Neuronal stem cell (in vitro differentiated cells): ENCODE measurements around the gene BROX.

Source experiments
- DNase-seq: peaks from one replicate; pipeline ENCODE4 v3.0.0-alpha.2; 2013; ENCODE audit warnings: low spot score
- H2AFZ ChIP-seq: one replicate; pipeline ENCODE4 v1.6.1; 2013; ENCODE audit warnings: mild to moderate bottlenecking, low read length, inconsistent platforms
- H2AK5ac ChIP-seq: 2 replicates; pipeline ENCODE4 v1.6.1; 2013; ENCODE audit warnings: low read depth, mild to moderate bottlenecking, inconsistent platforms, low read length, moderate library complexity, mixed read lengths
- H2BK120ac ChIP-seq: 2 replicates; pipeline ENCODE4 v1.6.1; 2013; ENCODE audit warnings: low read depth, mild to moderate bottlenecking, inconsistent platforms, low read length, moderate library complexity, mixed read lengths
- H2BK12ac ChIP-seq: one replicate; pipeline ENCODE4 v1.6.1; 2013; ENCODE audit warnings: low read length, inconsistent platforms
- H2BK15ac ChIP-seq: 2 replicates; pipeline ENCODE4 v1.6.1; 2013; ENCODE audit warnings: mild to moderate bottlenecking, low read length, inconsistent platforms, mixed read lengths
- H2BK5ac ChIP-seq: one replicate; pipeline ENCODE4 v1.6.1; 2013; ENCODE audit warnings: inconsistent platforms, mild to moderate bottlenecking, low read length, moderate library complexity
- H3K14ac ChIP-seq: one replicate; pipeline ENCODE4 v1.6.1; 2013; ENCODE audit warnings: low read length, inconsistent platforms
- H3K18ac ChIP-seq: 2 replicates; pipeline ENCODE4 v1.6.1; 2013; ENCODE audit warnings: low read length, inconsistent platforms
- H3K23ac ChIP-seq: 2 replicates; pipeline ENCODE4 v1.6.1; 2013; ENCODE audit warnings: low read depth, mild to moderate bottlenecking, mixed read lengths, low read length, inconsistent platforms; ENCODE audit not compliant: poor library complexity
- H3K27ac ChIP-seq: replicated peaks from 3 replicates; pipeline ENCODE4 v1.5.1; 2013; ENCODE audit warnings: low read length, inconsistent platforms
- H3K27me3 ChIP-seq, 3 experiments: 2 replicates each; pipeline ENCODE4 v1.6.1; 2013; ENCODE audit warnings: low read length in 3 of 3, mild to moderate bottlenecking in 2 of 3, inconsistent platforms in 1 of 3, low read depth in 1 of 3, mixed read lengths in 1 of 3, moderate library complexity in 1 of 3; ENCODE audit not compliant: control insufficient read depth in 3 of 3, insufficient read depth in 3 of 3
- H3K36me3 ChIP-seq, 2 donors: replicated peaks in 1 of 2; 2 replicates each; pipeline ENCODE4 v1.6.1; 2013; ENCODE audit warnings: low read length in 2 of 2; ENCODE audit not compliant: control insufficient read depth in 2 of 2, insufficient read depth in 2 of 2
- H3K4ac ChIP-seq: 2 replicates; pipeline ENCODE4 v1.6.1; 2013; ENCODE audit warnings: inconsistent platforms, mild to moderate bottlenecking, low read length, moderate library complexity
- H3K4me1 ChIP-seq, 2 donors: 1 replicate in 1 of 2; 2 replicates in 1 of 2; pipeline ENCODE4 v1.6.1; 2013; ENCODE audit warnings: low read length in 2 of 2, low read depth in 1 of 2; ENCODE audit not compliant: control insufficient read depth in 2 of 2, insufficient read depth in 1 of 2
- H3K4me2 ChIP-seq: one replicate; pipeline ENCODE4 v1.6.1; 2013; ENCODE audit warnings: mild to moderate bottlenecking, low read length, inconsistent platforms; ENCODE audit not compliant: insufficient read depth, poor library complexity, severe bottlenecking
- H3K4me3 ChIP-seq, 2 donors: 2 replicates each; pipeline ENCODE4 v1.5.1; 2013; ENCODE audit warnings: low read length in 2 of 2, mild to moderate bottlenecking in 2 of 2, inconsistent platforms in 1 of 2, moderate library complexity in 1 of 2
- H3K79me1 ChIP-seq: one replicate; pipeline ENCODE4 v1.6.1; 2013; ENCODE audit warnings: low read depth, mild to moderate bottlenecking, inconsistent platforms, low read length, moderate library complexity
- H3K9ac ChIP-seq: one replicate; pipeline ENCODE4 v1.6.1; 2013; ENCODE audit warnings: mild to moderate bottlenecking, low read depth, low read length, inconsistent platforms; ENCODE audit not compliant: poor library complexity
- H3K9me3 ChIP-seq, 2 donors: replicated peaks in 1 of 2; 2 replicates each; pipeline versions ENCODE3 to v1.6.1; 2013; ENCODE audit warnings: low read length in 2 of 2, mild to moderate bottlenecking in 2 of 2, inconsistent platforms in 1 of 2, low read depth in 1 of 2, mixed read lengths in 1 of 2, moderate library complexity in 1 of 2; ENCODE audit not compliant: control insufficient read depth in 2 of 2, insufficient read depth in 1 of 2
- H4K8ac ChIP-seq: one replicate; pipeline ENCODE4 v1.6.1; 2013; ENCODE audit warnings: low read depth, mild to moderate bottlenecking, inconsistent platforms, low read length, moderate library complexity
- H4K91ac ChIP-seq: one replicate; pipeline ENCODE4 v1.6.1; 2013; ENCODE audit warnings: low read length, low read depth, mild to moderate bottlenecking, inconsistent platforms; ENCODE audit not compliant: poor library complexity
- WGBS, 2 donors: extraction: QIAGEN DNeasy Blood & Tissue Kit; methylation state at CpG; one replicate each; pipeline ENCODE4 v1.1.7; 2013; ENCODE audit warnings: missing lambda C conversion rate in 2 of 2, mixed read lengths in 1 of 2; ENCODE audit not compliant: insufficient read length in 2 of 2, insufficient replicate concordance in 1 of 2; ENCODE audit errors: extremely low coverage in 2 of 2; 5-methylcytosine and 5-hydroxymethylcytosine counted together

Gene BROX

GRCh38 chr1:222734740-222735139 lies 22.4 kb downstream of the BROX start:
- H4K91ac ChIP-seq: no peak overlapping the region
- H3K79me1 ChIP-seq: no peaks in the 10 kb centered on the region
- no peak for DNase-seq
- no peak overlapping the region for H3K14ac ChIP-seq
- no peak overlapping the region for H3K4me3 ChIP-seq
- WGBS, 2 donors: no CpG with 5 or more reads among the region's 1 CpG
- H3K27ac ChIP-seq: no peak overlapping the region
- no peak overlapping the region for H3K4me2 ChIP-seq
- no peak overlapping the region for H2BK15ac ChIP-seq
- no peak overlapping the region for H2AK5ac ChIP-seq
- H2BK120ac ChIP-seq: no peak overlapping the region
- no peak overlapping the region for H3K23ac ChIP-seq
- H3K9ac ChIP-seq: no peak overlapping the region
- H2AFZ ChIP-seq: no peak overlapping the region
- peaks cover 8 to 10% of the 10 kb centered on the region in 2 donors for H3K4me1 ChIP-seq
- no peak overlapping the region for H2BK12ac ChIP-seq
- no peak overlapping the region for H2BK5ac ChIP-seq
- no peaks in the 10 kb centered on the region for H3K9me3 ChIP-seq
- H3K4ac ChIP-seq: no peak overlapping the region
- H3K18ac ChIP-seq: no peak overlapping the region
- peaks cover 2 to 59% of the 10 kb centered on the region in 2 donors for H3K36me3 ChIP-seq
- H3K27me3 ChIP-seq: no peaks in the 10 kb centered on the region
- H4K8ac ChIP-seq: no peak overlapping the region

GRCh38 chr1:222736470-222736869 lies 24.1 kb downstream of the BROX start:
- Histone ChIP-seq H2BK5ac (no peak overlapping the region), H2AFZ (no peak overlapping the region), H3K4me2 (no peak overlapping the region), H3K27ac (peak overlapping the region; percentile 58), H3K9ac (no peak overlapping the region), H2BK12ac (no peak overlapping the region), H3K9me3 (no peaks in the 10 kb centered on the region), H2BK120ac (no peak overlapping the region), H3K23ac (no peak overlapping the region), H3K4me1 (peaks cover 8 to 10% of the 10 kb centered on the region in 2 donors), H3K4ac (no peak overlapping the region), H3K4me3 (no peak overlapping the region), H3K18ac (no peak overlapping the region), H4K91ac (no peak overlapping the region), H3K36me3 (peaks cover 0 to 42% of the 10 kb centered on the region in 2 donors), H3K79me1 (no peaks in the 10 kb centered on the region), H3K27me3 (no peaks in the 10 kb centered on the region), H4K8ac (no peak overlapping the region), H2BK15ac (no peak overlapping the region), H2AK5ac (no peak overlapping the region), H3K14ac (no peak overlapping the region)
- peak; percentile 62 for DNase-seq
- WGBS, 2 donors: no CpG with 5 or more reads among the region's 5 CpGs

GRCh38 chr1:222736972-222737371 lies 24.6 kb downstream of the BROX start, which contains the start of gene FAM177B:
Gene FAM177B, plus strand, starts transcription at chr1:222737202. Its CDS starts 9,344 bp downstream, at chr1:222746546.
- peak within 1 kb of the TSS; percentile 21 for H3K18ac ChIP-seq
- H2BK120ac ChIP-seq: no peak within 1 kb of the TSS
- no CpG with 5 or more reads among the region's 1 CpG for WGBS, 2 donors
- no peak within 1 kb of the TSS for H3K4ac ChIP-seq
- H3K23ac ChIP-seq: no peak within 1 kb of the TSS
- H2AK5ac ChIP-seq: no peak within 1 kb of the TSS
- no peaks in the 10 kb centered on the region for H3K79me1 ChIP-seq
- peaks cover 0 to 37% of the 10 kb centered on the region in 2 donors for H3K36me3 ChIP-seq
- H3K4me3 ChIP-seq: no peak within 1 kb of the TSS
- no peak for DNase-seq
- no peak within 1 kb of the TSS for H2AFZ ChIP-seq
- no peak within 1 kb of the TSS for H2BK15ac ChIP-seq
- H2BK12ac ChIP-seq: no peak within 1 kb of the TSS
- H3K27ac ChIP-seq: peak within 1 kb of the TSS; percentile 58
- no peaks in the 10 kb centered on the region for H3K27me3 ChIP-seq
- H2BK5ac ChIP-seq: no peak within 1 kb of the TSS
- H3K9me3 ChIP-seq: no peaks in the 10 kb centered on the region
- H3K4me2 ChIP-seq: no peak within 1 kb of the TSS
- H3K14ac ChIP-seq: no peak within 1 kb of the TSS
- peaks cover 8 to 10% of the 10 kb centered on the region in 2 donors for H3K4me1 ChIP-seq
- no peak within 1 kb of the TSS for H4K91ac ChIP-seq
- H3K9ac ChIP-seq: no peak within 1 kb of the TSS
- no peak within 1 kb of the TSS for H4K8ac ChIP-seq

- Histone ChIP-seq H2AFZ (no peak overlapping the region), H4K8ac (no peak overlapping the region), H2BK15ac (no peak overlapping the region), H3K14ac (no peak overlapping the region), H3K9me3 (no peaks in the 10 kb centered on the region), H3K4me2 (no peak overlapping the region), H3K18ac (no peak overlapping the region), H3K79me1 (no peaks in the 10 kb centered on the region), H3K23ac (no peak overlapping the region), H4K91ac (no peak overlapping the region), H2AK5ac (no peak overlapping the region), H3K36me3 (peaks cover 0 to 12% of the 10 kb centered on the region in 2 donors), H3K27me3 (no peaks in the 10 kb centered on the region), H3K4me1 (peaks cover 8 to 10% of the 10 kb centered on the region in 2 donors), H2BK5ac (no peak overlapping the region), H3K4me3 (no peak overlapping the region), H3K4ac (no peak overlapping the region), H3K27ac (no peak overlapping the region), H2BK12ac (no peak overlapping the region), H3K9ac (no peak overlapping the region), H2BK120ac (no peak overlapping the region)
- WGBS, 2 donors: no CpG with 5 or more reads among the region's 2 CpGs
- DNase-seq: no peak
Measured at GRCh38 chr1:222739465-222739864, 27.1 kb downstream of the BROX start.
